ENCODE data around the gene PTRH1.

PTRH1 gene

GRCh38 chr9:127697575-127697974 is 17.9 kb downstream of the PTRH1 start:
- TF ChIP-seq CTCF (IDR thresholded peaks at IDR 0.05): no peak

- no peak for TF ChIP-seq CTCF (IDR thresholded peaks at IDR 0.05)
Observed at GRCh38 chr9:127694890-127695720, 20.4 kb downstream of the PTRH1 start.

- TF ChIP-seq CTCF (IDR thresholded peaks at IDR 0.05): no peak
Observed at GRCh38 chr9:127693697-127694096, 21.8 kb downstream of the PTRH1 start.

- TF ChIP-seq CTCF (IDR thresholded peaks at IDR 0.05): no peak
Observed at GRCh38 chr9:127693143-127693542, 22.3 kb downstream of the PTRH1 start.

- TF ChIP-seq CTCF (IDR thresholded peaks at IDR 0.05): no peak
Observed at GRCh38 chr9:127692071-127692470, 23.4 kb downstream of the PTRH1 start.

- no peak for TF ChIP-seq CTCF (IDR thresholded peaks at IDR 0.05)
Observed at GRCh38 chr9:127690735-127691134, 24.7 kb downstream of the PTRH1 start.

- no peak for TF ChIP-seq CTCF (IDR thresholded peaks at IDR 0.05)
Observed at GRCh38 chr9:127689329-127690000, 26.0 kb downstream of the PTRH1 start.
